Caco-2 (cell line): ENCODE results near the gene PDK2. TPM values are rescaled to one million over a fixed set of nuclear protein-coding genes. Genes with fewer than 3 reads are reported as not detected.
A peak's percentile ranks its signal among the peaks of the same experiment; 100 is the strongest.

ENCODE experiments used
- BruUV-seq: library from RNA; stranded (reverse); fragments of 400-500 nt; replicated peaks from 2 replicates; lab custom pipeline; 2021; lab: Mats Ljungman, UMichigan
- CTCF ChIA-PET: fragments of 300-600 bp; sonication (Branson Sonifier 250); formaldehyde crosslinking; loops from one replicate; lab custom pipeline; 2022; ENCODE audit warnings: antibody characterized with exemption; lab: Charles Lee
- POLR2A ChIA-PET: fragments of 300-600 bp; sonication (Branson Sonifier 250); formaldehyde crosslinking; loops from one replicate; lab custom pipeline; 2022; ENCODE audit warnings: antibody characterized with exemption; lab: Charles Lee
- DNase-seq, 2 experiments: peaks; one replicate each; pipeline versions ENCODE4 v3.0.0 to v3.0.0-alpha.2; 2020 to 2022
- H3K27me3 ChIP-seq: replicated peaks from 2 replicates; pipeline ENCODE4 v1.6.0; 2011; ENCODE audit warnings: low read length; ENCODE audit not compliant: control insufficient read depth, insufficient read depth
- H3K36me3 ChIP-seq: 2 replicates; pipeline ENCODE4 v1.5.1; 2011; ENCODE audit warnings: low read length; ENCODE audit not compliant: control insufficient read depth, insufficient read depth
- H3K4me1 ChIP-seq: fragments of 250-450 bp; sonication (Bioruptor Pico); 2 replicates; pipeline ENCODE4 v1.5.1; 2020; ENCODE audit warnings: mild to moderate bottlenecking
- H3K4me3 ChIP-seq: 2 replicates; pipeline ENCODE4 v1.5.1; 2011; ENCODE audit warnings: low read depth, mild to moderate bottlenecking, control low read depth, low read length
- H3K9me3 ChIP-seq: fragments of 250-450 bp; sonication (Bioruptor Pico); 2 replicates; pipeline ENCODE4 v1.5.1; 2020; ENCODE audit warnings: mild to moderate bottlenecking, moderate library complexity
- H3K27ac Mint-ChIP-seq: one replicate; pipeline ENCODE4 v1.8.0; 2022; ENCODE audit warnings: mixed read lengths; ENCODE audit not compliant: unreplicated experiment
- H3K27me3 Mint-ChIP-seq: one replicate; pipeline ENCODE4 v1.8.0; 2022; ENCODE audit warnings: mixed read lengths; ENCODE audit not compliant: insufficient read depth, unreplicated experiment
- H3K36me3 Mint-ChIP-seq: one replicate; pipeline ENCODE4 v1.8.0; 2022; ENCODE audit warnings: mild to moderate bottlenecking, mixed read lengths; ENCODE audit not compliant: insufficient read depth, unreplicated experiment
- H3K4me1 Mint-ChIP-seq: one replicate; pipeline ENCODE4 v1.8.0; 2022; ENCODE audit warnings: low read depth, mixed read lengths; ENCODE audit not compliant: unreplicated experiment
- H3K4me3 Mint-ChIP-seq: one replicate; pipeline ENCODE4 v1.8.0; 2022; ENCODE audit warnings: mild to moderate bottlenecking, moderate library complexity, mixed read lengths; ENCODE audit not compliant: unreplicated experiment
- H3K9me3 Mint-ChIP-seq: one replicate; pipeline ENCODE4 v1.8.0; 2022; ENCODE audit warnings: mixed read lengths; ENCODE audit not compliant: unreplicated experiment
- CTCF ChIP-seq, 2 experiments: fragments of 200-600 bp in 1 of 2; IDR thresholded peaks; 1 replicate in 1 of 2; 2 replicates in 1 of 2; pipeline versions ENCODE4 v1.5.1 to v1.8.0; 2011 to 2022; ENCODE audit warnings: antibody characterized with exemption in 1 of 2, control low read depth in 1 of 2, inconsistent platforms in 1 of 2, low read depth in 1 of 2, low read length in 1 of 2, mild to moderate bottlenecking in 1 of 2, moderate library complexity in 1 of 2; ENCODE audit not compliant: insufficient read depth in 1 of 2, severe bottlenecking in 1 of 2, unreplicated experiment in 1 of 2
- intact Hi-C: fragments of 100-400 bp; cut with micrococcal nuclease; formaldehyde crosslinking; loops from one replicate; pipeline ENCODE4 v1.10.0; 2022; ENCODE audit not compliant: unreplicated experiment
- total RNA-seq: library from RNA; stranded (reverse); gene quantifications from 2 replicates; pipeline ENCODE4 v1.2.3, GENCODE V29; 2022

Gene PDK2
- total RNA-seq, 1 experiment from 2014 or later, result 10.5 TPM

GRCh38 chr17:50130559-50131305 lies 35.6 kb downstream of the PDK2 start:
- DNase-seq, result no peak
- BruUV-seq, result no TSS peak
- H3K27me3 ChIP-seq, result no peaks in the 10 kb centered on the region
- Mint-ChIP-seq H3K27me3 (no peaks in the 10 kb centered on the region), H3K27ac (peak overlapping the region; percentile 34), H3K4me3 (peak overlapping the region; percentile 32), H3K4me1 (peaks cover 27% of the 10 kb centered on the region), H3K36me3 (peaks cover 32% of the 10 kb centered on the region), H3K9me3 (no peaks in the 10 kb centered on the region)
- POLR2A ChIA-PET, result interaction anchor here (0.7 kb wide), 1 partner anchor 826 kb away, joined by 5 read pairs; no protein-coding TSS in a partner anchor
- no peak for TF ChIP-seq CTCF (IDR thresholded peaks at IDR 0.05; ENCODE audit: insufficient read depth in 1 of 2, low read depth in 1 of 2, low read length in 1 of 2, severe bottlenecking in 1 of 2, unreplicated experiment in 1 of 2)
- CTCF ChIA-PET, result interaction anchor here (0.6 to 1.3 kb wide), 8 partner anchors 8 to 1489 kb away, joined by 3 to 8 read pairs (median 4); no protein-coding TSS in a partner anchor
- intact Hi-C loops, result loop anchor here (5.0 kb wide), 1 partner anchor 163 kb away; the partner anchor contains the start of gene DLX4
- H3K4me1 ChIP-seq, result peaks cover 27% of the 10 kb centered on the region
- no peaks in the 10 kb centered on the region for H3K9me3 ChIP-seq
- no peak overlapping the region for H3K4me3 ChIP-seq
- no peaks in the 10 kb centered on the region for H3K36me3 ChIP-seq

- no TSS peak for BruUV-seq
- H3K4me3 Mint-ChIP-seq, result no peak overlapping the region
- CTCF ChIA-PET, result interaction anchor here (1.0 to 1.8 kb wide), 5 partner anchors 11 to 38 kb away, joined by 3 to 6 read pairs (median 4); no protein-coding TSS in a partner anchor
- TF ChIP-seq CTCF (IDR thresholded peaks at IDR 0.05; ENCODE audit: insufficient read depth in 1 of 2, low read depth in 1 of 2, low read length in 1 of 2, severe bottlenecking in 1 of 2, unreplicated experiment in 1 of 2), result no peak
- intact Hi-C loops, result loop anchor here (2.0 to 5.0 kb wide), 2 partner anchors 15 to 165 kb away; partner anchors contain the start of gene DLX4
- peaks cover 32% of the 10 kb centered on the region for H3K4me1 Mint-ChIP-seq
- H3K4me3 ChIP-seq, result no peak overlapping the region
- peak overlapping the region; percentile 29 for H3K27ac Mint-ChIP-seq
- H3K36me3 ChIP-seq, result peaks cover 2% of the 10 kb centered on the region; the same call in 1 of the 2 replicates
- peaks cover 46% of the 10 kb centered on the region for H3K36me3 Mint-ChIP-seq
- POLR2A ChIA-PET, result interaction anchor here (0.5 to 0.6 kb wide), 2 partner anchors 20 to 95 kb away, joined by 3 read pairs; no protein-coding TSS in a partner anchor
- H3K27me3 Mint-ChIP-seq, result no peaks in the 10 kb centered on the region
- no peaks in the 10 kb centered on the region for H3K9me3 ChIP-seq
- H3K27me3 ChIP-seq, result no peaks in the 10 kb centered on the region
- DNase-seq, result no peak
- peaks cover 27% of the 10 kb centered on the region for H3K4me1 ChIP-seq
- no peaks in the 10 kb centered on the region for H3K9me3 Mint-ChIP-seq
Observed at GRCh38 chr17:50132104-50132794, 37.1 kb downstream of the PDK2 start.
